CD14-positive monocyte (primary cell): Measurements from ENCODE around the gene KRT13. TPM values are rescaled to one million over a fixed set of nuclear protein-coding genes. Genes with fewer than 3 reads are reported as not detected.

Experiments
- DNase-seq, 3 donors: peaks; one replicate each; pipeline ENCODE4 v3.0.0-alpha.2; 2011 to 2022
- H2AFZ ChIP-seq: 2 replicates; pipeline ENCODE4 v1.6.0; 2012; ENCODE audit warnings: mild to moderate bottlenecking, low read depth, low read length, inconsistent platforms; ENCODE audit not compliant: insufficient read depth, poor library complexity, severe bottlenecking
- H3K27ac ChIP-seq, 2 donors: 1 replicate in 1 of 2; 2 replicates in 1 of 2; pipeline ENCODE4 v1.5.1; 2012 to 2013; ENCODE audit warnings: low read length in 2 of 2, control low read depth in 1 of 2, inconsistent platforms in 1 of 2, low read depth in 1 of 2, mild to moderate bottlenecking in 1 of 2
- H3K27me3 ChIP-seq, 2 donors: one replicate each; pipeline versions ENCODE4 v1.6.0 to v1.6.1; 2011 to 2013; ENCODE audit warnings: low read length in 2 of 2; ENCODE audit not compliant: control insufficient read depth in 2 of 2, insufficient read depth in 2 of 2
- H3K36me3 ChIP-seq, 2 donors: replicated peaks in 1 of 2; 1 replicate in 1 of 2; 2 replicates in 1 of 2; pipeline versions ENCODE4 v1.5.1 to v1.6.1; 2012 to 2013; ENCODE audit warnings: low read length in 2 of 2, control low read depth in 1 of 2, inconsistent platforms in 1 of 2, mild to moderate bottlenecking in 1 of 2; ENCODE audit not compliant: insufficient read depth in 2 of 2, control insufficient read depth in 1 of 2
- H3K4me1 ChIP-seq, 2 donors: 1 replicate in 1 of 2; 2 replicates in 1 of 2; pipeline versions ENCODE4 v1.5.1 to v1.6.1; 2012 to 2013; ENCODE audit warnings: low read length in 2 of 2, control low read depth in 1 of 2, inconsistent platforms in 1 of 2, mild to moderate bottlenecking in 1 of 2, moderate library complexity in 1 of 2; ENCODE audit not compliant: insufficient read depth in 2 of 2, control insufficient read depth in 1 of 2
- H3K4me2 ChIP-seq: replicated peaks from 2 replicates; pipeline ENCODE3; 2012; ENCODE audit warnings: low read length, moderate library complexity, mild to moderate bottlenecking; ENCODE audit not compliant: poor library complexity, severe bottlenecking; ENCODE audit errors: extremely low read depth
- H3K4me3 ChIP-seq, 3 experiments: fragments of 200-600 bp in 1 of 3; sonication (generic) in 1 of 3; replicated peaks in 1 of 3; 1 replicate in 2 of 3; 2 replicates in 1 of 3; pipeline ENCODE4 v1.5.1; 2011 to 2013; ENCODE audit warnings: low read length in 3 of 3, mild to moderate bottlenecking in 3 of 3, control low read depth in 2 of 3, low read depth in 2 of 3, inconsistent platforms in 1 of 3, moderate library complexity in 1 of 3
- H3K79me2 ChIP-seq: 2 replicates; pipeline ENCODE4 v1.6.0; 2012; ENCODE audit warnings: mild to moderate bottlenecking, control low read depth, inconsistent platforms, low read length, moderate library complexity; ENCODE audit not compliant: insufficient read depth
- H3K9ac ChIP-seq: 2 replicates; pipeline ENCODE4 v1.6.0; 2017; ENCODE audit warnings: low read length, mild to moderate bottlenecking; ENCODE audit not compliant: insufficient read depth, poor library complexity, severe bottlenecking
- H3K9me3 ChIP-seq, 2 donors: replicated peaks in 1 of 2; 1 replicate in 1 of 2; 2 replicates in 1 of 2; pipeline versions ENCODE4 v1.5.1 to v1.6.1; 2012 to 2013; ENCODE audit warnings: low read length in 2 of 2, control low read depth in 1 of 2; ENCODE audit not compliant: control insufficient read depth in 1 of 2, insufficient read depth in 1 of 2
- H4K20me1 ChIP-seq: 2 replicates; pipeline ENCODE4 v1.6.0; 2012; ENCODE audit warnings: mild to moderate bottlenecking, low read length, control low read depth, moderate library complexity; ENCODE audit not compliant: insufficient read depth
- H3K27ac Mint-ChIP-seq, 7 donors: one replicate each; pipeline ENCODE4 v1.8.0; 2020; ENCODE audit warnings: mild to moderate bottlenecking in 7 of 7, mixed read lengths in 7 of 7, moderate library complexity in 6 of 7, inconsistent platforms in 2 of 7
- H3K27me3 Mint-ChIP-seq, 3 donors: one replicate each; pipeline ENCODE4 v1.8.0; 2021 to 2022; ENCODE audit warnings: low read depth in 3 of 3, mild to moderate bottlenecking in 3 of 3, mixed read lengths in 3 of 3, moderate library complexity in 3 of 3, inconsistent platforms in 1 of 3
- H3K36me3 Mint-ChIP-seq, 2 donors: one replicate each; pipeline ENCODE4 v1.8.0; 2020; ENCODE audit warnings: mixed read lengths in 2 of 2, inconsistent platforms in 1 of 2, mild to moderate bottlenecking in 1 of 2
- H3K4me1 Mint-ChIP-seq: one replicate; pipeline ENCODE4 v1.8.0; 2020; ENCODE audit warnings: mild to moderate bottlenecking, mixed read lengths
- H3K4me3 Mint-ChIP-seq, 2 donors: one replicate each; pipeline ENCODE4 v1.8.0; 2020; ENCODE audit warnings: mild to moderate bottlenecking in 2 of 2, mixed read lengths in 2 of 2, moderate library complexity in 1 of 2
- H3K9me3 Mint-ChIP-seq, 7 donors: one replicate each; pipeline ENCODE4 v1.8.0; 2020 to 2022; ENCODE audit warnings: mixed read lengths in 7 of 7, mild to moderate bottlenecking in 6 of 7, moderate library complexity in 6 of 7, inconsistent platforms in 2 of 7
- WGBS: methylation state at CpG from one replicate; pipeline ENCODE4 v1.1.5; 2013; ENCODE audit warnings: missing lambda C conversion rate; ENCODE audit not compliant: insufficient coverage; 5-methylcytosine and 5-hydroxymethylcytosine counted together
- intact Hi-C, 2 donors: fragments of 100-400 bp; cut with micrococcal nuclease; formaldehyde crosslinking; loops; one replicate each; pipeline versions ENCODE4 v1.15.0 to v1.15.1; 2023
- polyA plus RNA-seq, 3 donors: library from polyadenylated mRNA; depleted of rRNA in 1 of 3; unstranded in 2 of 3; stranded (reverse) in 1 of 3; fragments of 300-500 nt in 2 of 3; fragments of >200 nt in 1 of 3; fragmentation: Illumina TruSeq in 2 of 3; gene quantifications; 1 replicate in 2 of 3; 2 replicates in 1 of 3; pipeline ENCODE4 v1.2.3, GENCODE V29; 2012 to 2021
- TF ChIP-seq, protein P1 (sequence below): fragments of 200-600 bp; IDR thresholded peaks from one replicate; pipeline ENCODE4 v1.8.0; 2022; ENCODE audit warnings: antibody characterized with exemption, mild to moderate bottlenecking

KRT13 gene
- polyA plus RNA-seq, 3 donors: not detected

- Histone ChIP-seq H3K4me1 (peaks cover 44 to 48% of the 10 kb centered on the region in 2 donors), H3K9ac (no peak overlapping the region), H3K4me2 (no peak overlapping the region), H3K4me3 (peak overlapping the region in 1 of 3 experiments; percentile 12), H2AFZ (peak overlapping the region; percentile 6), H4K20me1 (no peaks in the 10 kb centered on the region), H3K27me3 (no peaks in the 10 kb centered on the region), H3K36me3 (no peaks in the 10 kb centered on the region), H3K9me3 (no peaks in the 10 kb centered on the region), H3K27ac (peak overlapping the region in 1 of 2 donors; percentile 59), H3K79me2 (no peaks in the 10 kb centered on the region)
- Mint-ChIP-seq H3K27ac (peak overlapping the region; percentile 25 to 92 (median 69)), H3K9me3 (peaks cover 0 to 7% (median 0%) of the 10 kb centered on the region in 7 donors), H3K36me3 (no peaks in the 10 kb centered on the region), H3K4me3 (peak overlapping the region in 1 of 2 donors; percentile 67), H3K27me3 (peaks cover 1 to 8% (median 7%) of the 10 kb centered on the region in 3 donors), H3K4me1 (peaks cover 47% of the 10 kb centered on the region)
- TF ChIP-seq, protein P1, sequence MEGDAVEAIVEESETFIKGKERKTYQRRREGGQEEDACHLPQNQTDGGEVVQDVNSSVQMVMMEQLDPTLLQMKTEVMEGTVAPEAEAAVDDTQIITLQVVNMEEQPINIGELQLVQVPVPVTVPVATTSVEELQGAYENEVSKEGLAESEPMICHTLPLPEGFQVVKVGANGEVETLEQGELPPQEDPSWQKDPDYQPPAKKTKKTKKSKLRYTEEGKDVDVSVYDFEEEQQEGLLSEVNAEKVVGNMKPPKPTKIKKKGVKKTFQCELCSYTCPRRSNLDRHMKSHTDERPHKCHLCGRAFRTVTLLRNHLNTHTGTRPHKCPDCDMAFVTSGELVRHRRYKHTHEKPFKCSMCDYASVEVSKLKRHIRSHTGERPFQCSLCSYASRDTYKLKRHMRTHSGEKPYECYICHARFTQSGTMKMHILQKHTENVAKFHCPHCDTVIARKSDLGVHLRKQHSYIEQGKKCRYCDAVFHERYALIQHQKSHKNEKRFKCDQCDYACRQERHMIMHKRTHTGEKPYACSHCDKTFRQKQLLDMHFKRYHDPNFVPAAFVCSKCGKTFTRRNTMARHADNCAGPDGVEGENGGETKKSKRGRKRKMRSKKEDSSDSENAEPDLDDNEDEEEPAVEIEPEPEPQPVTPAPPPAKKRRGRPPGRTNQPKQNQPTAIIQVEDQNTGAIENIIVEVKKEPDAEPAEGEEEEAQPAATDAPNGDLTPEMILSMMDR: no peak
- no peak for DNase-seq
- intact Hi-C loops: loop anchor here (5.0 to 10.0 kb wide), 4 partner anchors 165 to 592 kb away; no protein-coding TSS in a partner anchor
- 100% methylated on average over 5 of the region's 5 CpGs for WGBS
These were observed 5.7 kb downstream of the KRT13 start for GRCh38 chr17:41499714-41500113.

GRCh38 chr17:41498276-41498675, 7.1 kb downstream of the KRT13 start:
- Histone ChIP-seq H3K4me1 (peaks cover 47 to 54% of the 10 kb centered on the region in 2 donors), H2AFZ (peak overlapping the region; percentile 52), H3K4me2 (peak overlapping the region; percentile 48), H3K36me3 (no peaks in the 10 kb centered on the region), H3K9ac (peak overlapping the region; percentile 46), H4K20me1 (no peaks in the 10 kb centered on the region), H3K27me3 (no peaks in the 10 kb centered on the region), H3K27ac (peak overlapping the region; percentile 93 to 97), H3K79me2 (no peaks in the 10 kb centered on the region), H3K4me3 (peak overlapping the region in 1 of 3 experiments; percentile 58), H3K9me3 (no peaks in the 10 kb centered on the region)
- Mint-ChIP-seq H3K27ac (peak overlapping the region; percentile 91 to 98 (median 96)), H3K9me3 (peaks cover 0 to 7% (median 0%) of the 10 kb centered on the region in 7 donors), H3K27me3 (peaks cover 2 to 8% (median 7%) of the 10 kb centered on the region in 3 donors), H3K4me3 (peak overlapping the region in 1 of 2 donors; percentile 84), H3K4me1 (peaks cover 57% of the 10 kb centered on the region), H3K36me3 (peaks cover 0 to under 1% of the 10 kb centered on the region in 2 donors)
- intact Hi-C loops: loop anchor here (5.0 to 10.0 kb wide), 3 partner anchors 167 to 591 kb away; no protein-coding TSS in a partner anchor
- peak; percentile 84 to 91 (median 90) for DNase-seq
- WGBS: 0% methylated on average over 3 of the region's 6 CpGs
- TF ChIP-seq, protein P1: no peak
